Measurements from ENCODE around the gene TRMT112.
A peak's percentile ranks its signal among the peaks of the same experiment; 100 is the strongest.

TRMT112 gene

GRCh38 chr11:64290352-64291261 is 26.8 kb downstream of the TRMT112 start:
- DNase-seq = no peak

- DNase-seq = no peak
Measured at GRCh38 chr11:64289002-64289564, 28.3 kb downstream of the TRMT112 start.

GRCh38 chr11:64288353-64288750 is 29.0 kb downstream of the TRMT112 start:
- no peak for DNase-seq

GRCh38 chr11:64287676-64288352 is 29.5 kb downstream of the TRMT112 start:
- DNase-seq = no peak

GRCh38 chr11:64286801-64287159 is 30.6 kb downstream of the TRMT112 start:
- no peak for DNase-seq

GRCh38 chr11:64285885-64286800 is 31.2 kb downstream of the TRMT112 start:
- peak; percentile 47 for DNase-seq

- DNase-seq = peak; percentile 92
Measured at GRCh38 chr11:64284962-64285884, 32.1 kb downstream of the TRMT112 start, which contains the start of gene GPR137. Gene GPR137, plus strand, starts transcription at chr11:64285848. Its CDS starts 677 bp downstream, at chr11:64286525.

GRCh38 chr11:64284048-64284961 is 33.1 kb downstream of the TRMT112 start, which contains the start of gene BAD:
Gene BAD, minus strand, starts transcription at chr11:64284665. Its CDS starts 297 bp downstream, at chr11:64284368.
- DNase-seq = peak; percentile 95

- DNase-seq = no peak
Measured at GRCh38 chr11:64283092-64283491, 34.3 kb downstream of the TRMT112 start.

GRCh38 chr11:64281957-64282770 is 35.2 kb downstream of the TRMT112 start:
- DNase-seq = no peak

GRCh38 chr11:64278576-64279190 is 38.7 kb downstream of the TRMT112 start:
- DNase-seq = no peak

GRCh38 chr11:64276653-64277431 is 40.5 kb downstream of the TRMT112 start:
- no peak for DNase-seq

- DNase-seq = no peak
Measured at GRCh38 chr11:64275841-64276240, 41.5 kb downstream of the TRMT112 start.

- no peak for DNase-seq
Measured at GRCh38 chr11:64275031-64275800, 42.1 kb downstream of the TRMT112 start.

- peak; percentile 99 for DNase-seq
Measured at GRCh38 chr11:64269540-64270220, 47.7 kb downstream of the TRMT112 start.

- peak; percentile 74 for DNase-seq
Measured at GRCh38 chr11:64268893-64269539, 48.3 kb downstream of the TRMT112 start.

All from activated CD4-positive, alpha-beta T cell treated with anti-CD3 and anti-CD28 coated beads for 48 hours (primary cell).